Mesenteric fat pad (tissue), 1 donor: ENCODE data around the gene ZFP92. TPM values are rescaled to one million over a fixed set of nuclear protein-coding genes. Genes with fewer than 3 reads are reported as not detected.

Experiments used
- DNase-seq: peaks from one replicate; pipeline ENCODE4 v3.0.0-alpha.2; 2020; ENCODE audit warnings: low spot score
- total RNA-seq: library from RNA; stranded (reverse); fragmentation: NEBNext Ultra II Directional; extraction: Animal tissue kit (Norgen Biotek cat#: 25700); gene quantifications from one replicate; pipeline ENCODE4 v1.2.1, GENCODE V29; 2021
- donor health status: DM: yes; HTN: yes; CAD: no.

ZFP92 gene
- total RNA-seq, 1 donor from 2014 or later, result 5.4 TPM

DNA sequence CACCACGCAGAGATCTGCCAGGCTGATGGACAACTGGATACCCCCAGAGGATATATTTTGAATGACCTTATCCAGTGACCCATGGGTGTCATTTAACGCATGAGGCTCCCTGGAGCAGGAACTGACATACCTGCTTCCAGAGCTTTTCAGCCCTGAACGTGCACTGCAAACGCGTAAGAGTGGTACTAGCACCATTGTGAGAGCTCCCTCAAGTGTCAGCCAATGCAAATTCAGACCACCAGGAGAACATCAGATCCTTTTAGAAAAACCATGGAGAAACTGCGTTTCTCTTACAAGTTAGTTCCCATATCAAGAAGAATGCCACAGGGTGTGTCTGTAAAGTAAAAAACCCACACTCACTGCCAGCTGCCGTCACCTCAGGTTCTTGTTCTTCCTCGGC lies 27.3 kb downstream of the ZFP92 start:
- no peak for DNase-seq

DNA sequence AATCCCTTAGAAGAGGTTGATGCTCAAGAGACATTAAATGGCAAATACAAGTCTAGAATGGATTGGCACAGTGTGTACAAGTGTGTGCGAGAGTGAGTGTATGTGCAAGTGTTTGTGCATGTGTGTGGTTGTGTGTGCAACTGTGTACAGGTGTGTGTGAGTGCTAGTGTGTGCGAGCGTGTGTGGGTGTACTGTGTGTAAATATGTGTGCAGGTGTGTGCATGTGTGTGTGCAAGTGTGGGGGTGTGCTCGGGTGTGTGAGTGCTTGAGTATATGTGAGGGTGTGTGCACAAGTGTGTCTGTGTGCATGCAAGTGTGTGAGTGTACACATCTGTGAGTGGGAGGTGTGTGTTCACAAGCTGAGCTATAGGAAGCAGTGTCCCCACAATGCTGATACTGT lies 28.7 kb downstream of the ZFP92 start:
- no peak for DNase-seq

- no peak for DNase-seq
Observed at GRCh38 chrX:153440556-153441135, 29.4 kb downstream of the ZFP92 start.

DNA sequence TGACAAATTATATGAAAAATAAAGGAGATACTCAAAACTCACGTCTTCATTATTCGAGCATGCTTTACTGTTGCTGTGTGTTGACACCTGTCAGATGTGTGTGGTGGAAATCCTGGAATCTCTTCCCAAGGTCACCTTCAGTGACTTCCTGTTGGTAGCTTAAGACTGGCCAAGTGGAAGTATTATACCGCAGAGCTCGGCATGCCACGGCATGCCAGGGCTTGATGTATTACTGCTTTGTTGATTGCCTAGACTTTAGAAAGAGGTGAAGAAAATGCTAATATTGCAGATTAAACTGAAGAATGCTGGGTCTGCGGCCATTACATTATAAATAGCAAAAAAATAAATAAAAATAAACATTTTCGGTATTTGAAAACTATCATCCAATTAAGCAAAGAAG lies 30.0 kb downstream of the ZFP92 start:
- no peak for DNase-seq

GRCh38 chrX:153441981-153442380 lies 30.7 kb downstream of the ZFP92 start:
- DNase-seq, result no peak

- DNase-seq, result no peak
Observed at GRCh38 chrX:153442463-153442862, 31.2 kb downstream of the ZFP92 start.

DNA sequence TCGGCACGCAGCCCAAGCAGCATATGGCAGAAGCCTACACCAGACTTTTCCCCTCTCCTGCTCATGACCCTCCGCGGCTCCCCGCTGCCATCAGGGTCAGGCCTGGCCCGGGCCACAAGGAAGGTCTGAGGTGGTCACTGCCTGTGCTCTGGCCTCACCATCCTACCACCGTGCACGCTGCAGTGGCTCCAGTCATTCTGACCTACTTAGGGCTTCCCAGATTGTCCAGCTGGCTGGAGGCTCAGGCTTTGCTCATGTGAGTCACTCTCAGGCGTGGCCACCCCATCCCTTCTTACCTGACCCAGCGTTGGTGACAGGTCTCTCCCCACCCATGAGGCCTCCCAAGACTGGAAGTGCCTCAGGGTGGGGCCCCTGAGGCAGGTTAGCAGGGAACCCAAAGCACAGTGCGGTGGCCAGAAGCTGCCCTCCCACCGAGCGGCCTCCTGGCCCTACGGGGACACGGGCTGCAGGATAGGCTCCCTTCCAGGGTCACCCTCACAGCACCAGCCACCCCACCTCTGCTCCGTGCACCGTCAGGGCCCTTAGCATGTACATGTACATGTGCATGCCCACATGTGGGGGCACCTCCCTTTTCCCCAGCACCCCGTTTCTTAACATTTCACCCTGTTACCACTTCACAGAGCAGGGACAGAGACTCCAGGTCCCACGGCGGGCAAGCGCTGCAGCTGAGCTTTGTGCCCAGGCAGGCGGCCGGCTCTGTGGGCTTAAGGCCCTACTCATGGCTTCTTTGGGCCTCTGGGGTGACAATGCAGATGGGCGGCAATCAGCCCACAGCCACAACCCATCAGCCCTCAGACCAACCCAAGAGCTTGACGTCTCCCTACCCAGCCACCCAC lies 32.4 kb downstream of the ZFP92 start:
- no peak for DNase-seq

DNA sequence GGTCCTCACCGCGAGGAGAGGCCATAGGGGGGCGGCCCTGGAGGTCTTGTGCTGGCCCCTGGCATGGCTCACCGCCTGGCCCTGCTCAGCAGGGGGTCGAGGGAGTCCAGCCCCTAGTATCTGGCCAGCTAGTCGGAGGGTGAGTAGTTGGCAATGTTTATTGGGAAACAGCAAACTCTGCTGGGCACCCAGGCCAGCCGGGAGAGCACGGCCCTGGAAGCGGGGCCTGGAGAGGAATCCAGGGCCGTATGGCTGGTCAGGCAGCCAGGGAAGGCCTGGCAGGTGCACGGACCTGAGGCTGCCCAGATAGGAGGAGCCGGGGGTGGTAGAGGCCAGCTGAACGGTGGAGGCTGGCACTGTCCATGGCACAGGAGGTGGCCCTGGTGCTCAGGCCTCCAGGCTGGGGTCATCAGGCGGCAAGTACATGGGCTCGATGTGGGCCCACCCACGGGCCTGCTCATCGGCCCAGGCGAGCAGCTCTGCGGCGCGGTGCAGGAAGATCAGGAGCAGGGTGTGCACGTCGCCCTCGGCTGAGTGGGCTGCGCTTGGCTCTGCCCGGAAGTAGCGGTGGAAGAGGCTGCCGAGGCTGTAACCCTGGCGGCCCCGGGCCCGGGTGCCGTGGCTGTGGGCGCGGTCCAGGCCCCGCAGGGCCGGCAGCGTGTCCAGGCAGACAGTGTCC lies 33.2 kb downstream of the ZFP92 start:
- no peak for DNase-seq

- DNase-seq, result no peak
Observed at GRCh38 chrX:153445106-153445855, 34.0 kb downstream of the ZFP92 start.

- DNase-seq, result no peak
Observed at GRCh38 chrX:153445856-153446635, 34.8 kb downstream of the ZFP92 start, which contains the start of gene TREX2. TSS of gene TREX2 (minus strand) at chrX:153446056. CDS start at chrX:153445430, 626 bp downstream.

GRCh38 chrX:153446636-153446936 lies 35.3 kb downstream of the ZFP92 start:
- DNase-seq, result no peak

GRCh38 chrX:153446950-153447580 lies 35.8 kb downstream of the ZFP92 start:
- no peak for DNase-seq

- DNase-seq, result no peak
Observed at GRCh38 chrX:153447581-153447960, 36.3 kb downstream of the ZFP92 start.

DNA sequence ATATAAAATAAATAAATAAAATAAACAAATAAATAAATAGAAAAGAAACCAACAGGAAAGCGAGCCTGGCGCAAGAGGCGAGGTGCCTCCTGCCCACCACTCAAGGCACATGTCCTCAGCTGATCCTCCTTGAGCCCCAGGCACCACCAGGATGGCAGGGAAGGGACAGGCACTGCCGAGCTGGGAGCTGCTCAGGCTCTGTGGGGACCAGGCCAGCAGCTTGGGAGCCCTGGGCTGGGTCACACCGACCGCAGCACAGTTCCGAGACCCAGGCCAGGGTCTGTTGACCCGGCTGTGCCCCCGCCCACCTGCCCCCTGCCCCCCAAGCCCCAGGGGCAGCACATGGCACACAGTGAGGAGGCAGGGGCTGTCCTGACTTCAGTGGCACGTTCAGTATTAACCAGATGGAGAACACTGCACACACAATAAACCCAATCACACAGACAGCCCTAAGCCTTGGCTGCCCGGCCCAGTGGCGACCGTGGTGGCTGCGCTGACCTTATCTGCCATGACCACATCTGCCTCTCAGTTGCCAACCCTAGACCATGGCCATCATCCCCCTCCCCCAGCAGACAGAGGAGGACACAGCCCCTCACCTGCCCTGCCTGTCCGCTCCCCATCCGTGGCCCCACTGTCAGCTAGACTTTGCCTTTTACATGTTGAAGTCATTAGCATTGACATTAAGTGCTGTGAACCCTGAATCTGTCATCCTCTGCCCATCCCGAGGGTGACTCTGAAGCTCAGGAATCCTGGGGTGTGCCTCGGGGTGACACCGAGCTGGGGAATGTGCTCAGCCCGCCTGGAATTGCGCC lies 37.5 kb downstream of the ZFP92 start:
- no peak for DNase-seq

DNA sequence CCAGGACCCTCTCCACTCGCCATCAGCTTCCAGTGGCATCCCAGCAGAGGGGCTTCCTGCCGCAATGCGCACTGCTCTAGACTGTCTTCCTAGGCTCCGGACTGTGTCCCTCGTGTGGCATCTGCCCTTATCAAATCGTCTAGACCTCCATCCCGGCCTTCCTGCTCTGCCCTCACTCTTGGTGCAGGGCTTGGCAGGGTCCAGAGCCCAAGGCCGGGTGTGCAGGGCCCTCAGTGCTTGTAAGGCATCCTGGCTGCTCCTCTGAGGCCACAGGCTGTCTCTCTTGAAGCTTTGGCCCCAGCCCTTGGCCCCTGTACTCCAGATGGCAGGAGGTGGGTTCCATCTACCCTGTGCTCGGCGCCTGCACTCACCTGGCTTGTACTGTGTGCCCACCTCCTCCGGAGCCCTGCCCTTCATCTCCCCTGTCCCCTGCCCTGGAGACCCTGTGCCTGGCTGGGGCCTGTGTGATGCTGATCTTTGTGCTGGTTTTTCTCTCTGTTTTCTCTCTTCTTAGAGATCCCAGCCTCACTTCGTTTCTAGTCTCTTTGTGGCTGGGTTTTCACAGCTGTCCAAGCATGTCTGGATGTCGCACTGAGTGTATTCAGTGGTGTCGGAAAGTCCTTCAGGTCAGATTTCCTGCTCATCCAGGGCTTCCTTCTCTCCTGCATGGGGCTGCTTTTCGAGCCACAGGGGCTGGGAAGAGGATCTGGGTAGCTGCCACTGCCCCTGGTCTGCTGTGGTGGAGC lies 38.3 kb downstream of the ZFP92 start:
- DNase-seq, result no peak

- DNase-seq, result no peak
Observed at GRCh38 chrX:153450114-153450948, 39.1 kb downstream of the ZFP92 start.

GRCh38 chrX:153450949-153451277 lies 39.6 kb downstream of the ZFP92 start:
- DNase-seq, result no peak

- no peak for DNase-seq
Observed at GRCh38 chrX:153454901-153455550, 43.8 kb downstream of the ZFP92 start.
